IMR-90 (cell line): ENCODE results near the gene NKAIN2. TPM values are rescaled to one million over a fixed set of nuclear protein-coding genes. Genes with fewer than 3 reads are reported as not detected.

Experiments
- ATAC-seq: fragments of 200-7000 bp; cut with Tn5 transposase; 2 replicates; pipeline ENCODE4 v1.9.1; 2020; ENCODE audit warnings: low read depth, mild to moderate bottlenecking, moderate library complexity
- BruUV-seq: library from RNA; stranded (reverse); fragments of 400-500 nt; replicated peaks from 2 replicates; lab custom pipeline; 2021; lab: Mats Ljungman, UMichigan
- CTCF ChIA-PET: fragments of 300-600 bp; formaldehyde crosslinking; extraction: SDS; loops from one replicate; lab custom pipeline; 2021; ENCODE audit warnings: antibody characterized with exemption; lab: Yijun Ruan, JAX
- POLR2A ChIA-PET: fragments of 300-600 bp; sonication (Branson Sonifier 250); formaldehyde crosslinking; loops from one replicate; lab custom pipeline; 2022; ENCODE audit warnings: antibody characterized with exemption; ENCODE audit not compliant: unreplicated experiment; lab: Charles Lee
- DNase-seq: peaks from one replicate; pipeline ENCODE4 v3.0.0; 2013
- H2AFZ ChIP-seq: replicated peaks from 2 replicates; pipeline ENCODE3; 2013; ENCODE audit warnings: low read length, mild to moderate bottlenecking; ENCODE audit not compliant: poor library complexity
- H2AK5ac ChIP-seq: 2 replicates; pipeline ENCODE4 v1.6.1; 2013; ENCODE audit warnings: low read depth, low read length, inconsistent platforms
- H2AK9ac ChIP-seq: replicated peaks from 2 replicates; pipeline ENCODE3; 2013; ENCODE audit warnings: mild to moderate bottlenecking, low read depth, low read length, moderate library complexity; ENCODE audit not compliant: poor library complexity
- H2BK120ac ChIP-seq: 2 replicates; pipeline ENCODE4 v1.6.1; 2013; ENCODE audit warnings: low read depth, low read length, inconsistent platforms
- H2BK15ac ChIP-seq: 3 replicates; pipeline ENCODE4 v1.6.1; 2013; ENCODE audit warnings: low read depth, low read length, inconsistent platforms
- H2BK20ac ChIP-seq: 2 replicates; pipeline ENCODE4 v1.6.1; 2013; ENCODE audit warnings: low read depth, mild to moderate bottlenecking, inconsistent platforms, low read length, moderate library complexity
- H2BK5ac ChIP-seq: 2 replicates; pipeline ENCODE4 v1.6.1; 2013; ENCODE audit warnings: mild to moderate bottlenecking, low read depth, low read length, inconsistent platforms; ENCODE audit not compliant: poor library complexity, severe bottlenecking
- H3K14ac ChIP-seq: replicated peaks from 2 replicates; pipeline ENCODE4 v1.6.1; 2013; ENCODE audit warnings: low read depth, low read length, inconsistent platforms
- H3K18ac ChIP-seq: 2 replicates; pipeline ENCODE4 v1.6.1; 2013; ENCODE audit warnings: low read depth, low read length, control low read depth
- H3K23ac ChIP-seq: 2 replicates; pipeline ENCODE4 v1.6.1; 2013; ENCODE audit warnings: low read depth, low read length, inconsistent platforms
- H3K27ac ChIP-seq: 2 replicates; pipeline ENCODE4 v1.5.1; 2013; ENCODE audit warnings: mild to moderate bottlenecking, control low read depth, low read length; ENCODE audit not compliant: insufficient read depth
- H3K27me3 ChIP-seq: 2 replicates; pipeline ENCODE4 v1.6.1; 2013; ENCODE audit warnings: low read length; ENCODE audit not compliant: control insufficient read depth, insufficient read depth
- H3K36me3 ChIP-seq: 2 replicates; pipeline ENCODE4 v1.6.1; 2013; ENCODE audit warnings: low read length, mixed read lengths; ENCODE audit not compliant: control insufficient read depth, insufficient read depth
- H3K4ac ChIP-seq: 2 replicates; pipeline ENCODE4 v1.6.1; 2013; ENCODE audit warnings: low read depth, low read length, inconsistent platforms
- H3K4me1 ChIP-seq: 2 replicates; pipeline ENCODE4 v1.6.1; 2013; ENCODE audit warnings: low read length, mixed read lengths; ENCODE audit not compliant: control insufficient read depth, insufficient read depth
- H3K4me2 ChIP-seq: 2 replicates; pipeline ENCODE4 v1.6.1; 2013; ENCODE audit warnings: low read depth, mild to moderate bottlenecking, control low read depth, low read length, moderate library complexity
- H3K4me3 ChIP-seq: 2 replicates; pipeline ENCODE4 v1.5.1; 2013; ENCODE audit warnings: low read depth, mild to moderate bottlenecking, control low read depth, low read length, moderate library complexity; ENCODE audit not compliant: insufficient read depth
- H3K56ac ChIP-seq: 2 replicates; pipeline ENCODE4 v1.6.1; 2013; ENCODE audit warnings: low read length, inconsistent platforms; ENCODE audit not compliant: insufficient read depth; ENCODE audit errors: extremely low read depth
- H3K79me1 ChIP-seq, 2 experiments: 2 replicates each; pipeline ENCODE4 v1.6.1; 2013; ENCODE audit warnings: low read length in 2 of 2, inconsistent platforms in 1 of 2, low read depth in 1 of 2
- H3K9ac ChIP-seq: 2 replicates; pipeline ENCODE4 v1.6.1; 2013; ENCODE audit warnings: low read depth, low read length, control low read depth
- H3K9me1 ChIP-seq: 2 replicates; pipeline ENCODE4 v1.6.1; 2013; ENCODE audit warnings: low read length, inconsistent platforms; ENCODE audit not compliant: insufficient read depth
- H3K9me3 ChIP-seq: 2 replicates; pipeline ENCODE4 v1.6.1; 2013; ENCODE audit warnings: low read length; ENCODE audit not compliant: control insufficient read depth, insufficient read depth
- H4K20me1 ChIP-seq: 2 replicates; pipeline ENCODE4 v1.6.1; 2013; ENCODE audit warnings: low read length, inconsistent platforms; ENCODE audit not compliant: insufficient read depth
- H4K5ac ChIP-seq: 2 replicates; pipeline ENCODE4 v1.6.1; 2013; ENCODE audit warnings: mild to moderate bottlenecking, low read depth, low read length, control low read depth
- H4K8ac ChIP-seq, 2 experiments: 2 replicates each; pipeline ENCODE4 v1.6.1; 2013; ENCODE audit warnings: low read depth in 2 of 2, low read length in 2 of 2, control low read depth in 1 of 2, inconsistent platforms in 1 of 2
- H4K91ac ChIP-seq: 2 replicates; pipeline ENCODE4 v1.6.1; 2013; ENCODE audit warnings: low read depth, low read length, inconsistent platforms; ENCODE audit not compliant: insufficient read depth
- BHLHE40 ChIP-seq: fragments of 150-350 bp; IDR thresholded peaks from 2 replicates; pipeline ENCODE4 v1.6.1; 2016; ENCODE audit warnings: mild to moderate bottlenecking, low read depth, low read length
- CEBPB ChIP-seq: IDR thresholded peaks from 2 replicates; pipeline ENCODE4 v1.6.1; 2012; ENCODE audit warnings: low read depth, low read length, improper control_type of control experiment
- CHD1 ChIP-seq: IDR thresholded peaks from 2 replicates; pipeline ENCODE4 v1.6.1; 2012; ENCODE audit warnings: low read depth, low read length, improper control_type of control experiment
- CTCF ChIP-seq: conservative IDR thresholded peaks from 2 replicates; pipeline ENCODE4 v1.5.1; 2012; ENCODE audit warnings: mild to moderate bottlenecking, low read depth, low read length, improper control_type of control experiment
- ELK1 ChIP-seq: fragments of 150-350 bp; IDR thresholded peaks from 2 replicates; pipeline ENCODE4 v1.6.1; 2016; ENCODE audit warnings: low read depth, mild to moderate bottlenecking, low read length, moderate library complexity, borderline replicate concordance
- FOS ChIP-seq: fragments of 150-350 bp; IDR thresholded peaks from 2 replicates; pipeline ENCODE4 v1.6.1; 2016; ENCODE audit warnings: low read depth, low read length
- MAFK ChIP-seq: IDR thresholded peaks from 2 replicates; pipeline ENCODE4 v1.6.1; 2012; ENCODE audit warnings: low read depth, low read length, improper control_type of control experiment
- MAZ ChIP-seq: IDR thresholded peaks from 2 replicates; pipeline ENCODE4 v1.6.1; 2012; ENCODE audit warnings: low read depth, mild to moderate bottlenecking, low read length, improper control_type of control experiment, moderate library complexity, borderline replicate concordance
- MXI1 ChIP-seq: IDR thresholded peaks from 2 replicates; pipeline ENCODE4 v1.6.1; 2012; ENCODE audit warnings: low read depth, mild to moderate bottlenecking, low read length, moderate library complexity, borderline replicate concordance
- NFE2L2 ChIP-seq: fragments of 150-350 bp; IDR thresholded peaks from 2 replicates; pipeline ENCODE4 v1.6.1; 2016; ENCODE audit warnings: low read depth, mild to moderate bottlenecking, low read length
- POLR2A ChIP-seq: IDR thresholded peaks from 2 replicates; pipeline ENCODE4 v1.6.1; 2012; ENCODE audit warnings: mild to moderate bottlenecking, low read depth, low read length
- RAD21 ChIP-seq: IDR thresholded peaks from 2 replicates; pipeline ENCODE4 v1.6.1; 2012; ENCODE audit warnings: low read length, improper control_type of control experiment
- RCOR1 ChIP-seq: IDR thresholded peaks from 2 replicates; pipeline ENCODE4 v1.6.1; 2012; ENCODE audit warnings: mild to moderate bottlenecking, low read length, improper control_type of control experiment; ENCODE audit not compliant: insufficient replicate concordance
- RFX5 ChIP-seq: IDR thresholded peaks from 2 replicates; pipeline ENCODE4 v1.8.0; 2012; ENCODE audit warnings: low read depth, mild to moderate bottlenecking, low read length, moderate library complexity
- SMC3 ChIP-seq: fragments of 150-350 bp; IDR thresholded peaks from 2 replicates; pipeline ENCODE4 v1.6.1; 2016; ENCODE audit warnings: low read depth, mild to moderate bottlenecking, antibody characterized with exemption, low read length, moderate library complexity
- USF2 ChIP-seq: fragments of 150-350 bp; IDR thresholded peaks from 2 replicates; pipeline ENCODE4 v1.6.1; 2017; ENCODE audit warnings: mild to moderate bottlenecking, antibody characterized with exemption, low read length, low read depth
- WGBS, 2 experiments: methylation state at CpG; one replicate each; pipeline versions ENCODE4 v1.1.5 to v1.1.7; 2013; ENCODE audit warnings: missing lambda C conversion rate in 2 of 2; ENCODE audit not compliant: insufficient read length in 1 of 2; ENCODE audit errors: extremely low coverage in 2 of 2; 5-methylcytosine and 5-hydroxymethylcytosine counted together
- dilution Hi-C: fragments of 300-500 bp; cut with HindIII; formaldehyde crosslinking; loops from one replicate; pipeline ENCODE4 v1.14.3; 2018; ENCODE audit warnings: low sequenced_read_pairs; ENCODE audit not compliant: unreplicated experiment
- in situ Hi-C: fragments of 300-500 bp; cut with MboI; formaldehyde crosslinking; loops from 3 replicates; pipeline ENCODE4 v1.14.3; 2019; ENCODE audit warnings: low sequenced_read_pairs, inconsistent platforms, mixed read lengths
- intact Hi-C: fragments of 100-400 bp; cut with micrococcal nuclease; formaldehyde crosslinking; loops from 2 replicates; pipeline ENCODE4 v1.10.0; 2022
- polyA plus RNA-seq, 3 experiments: library from polyadenylated mRNA; depleted of rRNA; stranded (reverse); fragments of >200 nt; gene quantifications; 2 replicates each; pipeline ENCODE4 v1.2.3, GENCODE V29; 2012; ENCODE audit warnings: low replicate concordance in 1 of 3
- total RNA-seq: library from RNA; depleted of rRNA; stranded (reverse); fragments of >200 nt; gene quantifications from 2 replicates; pipeline ENCODE4 v1.2.3, GENCODE V29; 2012

NKAIN2 gene
- total and polyA plus RNA-seq, 2 of the 4 experiments (the other 2 are of a cell fraction): not detected

- no peak for ATAC-seq
- WGBS, 2 experiments: 69% methylated on average over 2 of the region's 5 CpGs; no CpG with 5 or more reads in 1 of the 2 experiments
- POLR2A ChIA-PET: no interaction called here
These were observed 2.6 kb upstream of the NKAIN2 start for GRCh38 chr6:123801067-123801466.

More at GRCh38 chr6:123801067-123801466, 2.6 kb upstream of the NKAIN2 start:
- no peak overlapping the region for H3K4ac ChIP-seq
- no peak overlapping the region for H3K18ac ChIP-seq
- no peaks in the 10 kb centered on the region for H3K9me1 ChIP-seq
- no peak overlapping the region for H2BK20ac ChIP-seq
- H2BK15ac ChIP-seq: no peak overlapping the region
- H2BK120ac ChIP-seq: no peak overlapping the region
- in situ Hi-C loops (loop anchor here (10.0 kb wide), 1 partner anchor 164 kb away; no protein-coding TSS in a partner anchor), intact Hi-C loops (no loop called here), dilution Hi-C loops (no loop called here)
- no peaks in the 10 kb centered on the region for H4K20me1 ChIP-seq
- H3K27me3 ChIP-seq: peaks cover 11% of the 10 kb centered on the region
- no peak for TF ChIP-seq SMC3
- TF ChIP-seq CHD1: no peak
- TF ChIP-seq USF2: no peak
- TF ChIP-seq CTCF: no peak
- no peak for TF ChIP-seq MAFK
- TF ChIP-seq BHLHE40: no peak
- no peak for TF ChIP-seq POLR2A
- TF ChIP-seq ELK1: no peak
- no peak for TF ChIP-seq RFX5
- TF ChIP-seq FOS: no peak
- no peak for TF ChIP-seq CEBPB
- TF ChIP-seq MAZ: no peak
- TF ChIP-seq NFE2L2: no peak
- no peak for TF ChIP-seq RCOR1
- TF ChIP-seq MXI1: no peak
- TF ChIP-seq RAD21: no peak
- no peak overlapping the region for H2AK9ac ChIP-seq
- H3K56ac ChIP-seq: no peak overlapping the region
- no peak overlapping the region for H3K27ac ChIP-seq
- peaks cover 2% of the 10 kb centered on the region; the same call in 1 of the 2 replicates for H3K4me1 ChIP-seq
- no peak overlapping the region for H2BK5ac ChIP-seq
- H4K8ac ChIP-seq: no peak overlapping the region
- no peak overlapping the region for H3K14ac ChIP-seq
- H3K4me3 ChIP-seq: no peak overlapping the region
- H3K36me3 ChIP-seq: no peaks in the 10 kb centered on the region
- DNase-seq: no peak
- no peak overlapping the region for H3K23ac ChIP-seq
- H2AFZ ChIP-seq: no peak overlapping the region
- H3K4me2 ChIP-seq: no peak overlapping the region
- CTCF ChIA-PET: interaction anchor here (0.6 to 1.3 kb wide), 2 partner anchors 77 to 995 kb away, joined by 3 to 4 read pairs; no protein-coding TSS in a partner anchor
- no peak overlapping the region for H2AK5ac ChIP-seq
- no peak overlapping the region for H4K5ac ChIP-seq
- H3K79me1 ChIP-seq: no peaks in the 10 kb centered on the region
- no TSS peak for BruUV-seq
- H4K91ac ChIP-seq: no peak overlapping the region
- no peak overlapping the region for H3K9ac ChIP-seq
- H3K9me3 ChIP-seq: no peaks in the 10 kb centered on the region
